A204.1 (cell line): Measurements from ENCODE around the gene THOC3.
"Not testable (repeated sequence)": the region's sequence is repeated elsewhere in the genome, so short reads cannot be mapped to it uniquely, and the experiment has no call there.

Source experiments
- FAIRE-seq: peaks from 2 replicates; lab custom pipeline; 2012; peaks lifted over from hg19 to GRCh38; lab: Jason Lieb, UNC

THOC3 gene

GRCh38 chr5:175940632-175941031 is 27.5 kb downstream of the THOC3 start:
- FAIRE-seq, result not testable (repeated sequence)

- FAIRE-seq, result not testable (repeated sequence)
Measured at GRCh38 chr5:175938489-175938888, 29.6 kb downstream of the THOC3 start.

- not testable (repeated sequence) for FAIRE-seq
Measured at GRCh38 chr5:175928752-175929151, 39.4 kb downstream of the THOC3 start.

DNA sequence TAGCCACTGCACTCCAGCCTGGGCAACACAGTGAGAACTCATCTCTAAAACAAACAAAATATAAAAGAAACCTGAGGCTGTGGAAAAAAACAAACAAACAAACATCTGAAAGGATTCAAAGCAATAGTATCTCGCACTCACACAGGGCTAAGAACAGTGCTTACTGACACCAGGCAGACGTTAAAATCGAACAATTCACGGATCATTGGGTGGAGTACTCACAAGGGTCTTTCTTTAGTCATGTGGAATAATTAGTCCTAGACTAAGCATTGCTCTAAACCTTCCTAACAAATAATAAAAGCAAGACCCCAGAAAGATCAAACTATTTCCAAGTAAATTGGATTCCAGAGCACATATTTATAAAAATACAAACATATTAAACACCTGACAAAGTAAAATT is 43.0 kb downstream of the THOC3 start:
- not testable (repeated sequence) for FAIRE-seq

DNA sequence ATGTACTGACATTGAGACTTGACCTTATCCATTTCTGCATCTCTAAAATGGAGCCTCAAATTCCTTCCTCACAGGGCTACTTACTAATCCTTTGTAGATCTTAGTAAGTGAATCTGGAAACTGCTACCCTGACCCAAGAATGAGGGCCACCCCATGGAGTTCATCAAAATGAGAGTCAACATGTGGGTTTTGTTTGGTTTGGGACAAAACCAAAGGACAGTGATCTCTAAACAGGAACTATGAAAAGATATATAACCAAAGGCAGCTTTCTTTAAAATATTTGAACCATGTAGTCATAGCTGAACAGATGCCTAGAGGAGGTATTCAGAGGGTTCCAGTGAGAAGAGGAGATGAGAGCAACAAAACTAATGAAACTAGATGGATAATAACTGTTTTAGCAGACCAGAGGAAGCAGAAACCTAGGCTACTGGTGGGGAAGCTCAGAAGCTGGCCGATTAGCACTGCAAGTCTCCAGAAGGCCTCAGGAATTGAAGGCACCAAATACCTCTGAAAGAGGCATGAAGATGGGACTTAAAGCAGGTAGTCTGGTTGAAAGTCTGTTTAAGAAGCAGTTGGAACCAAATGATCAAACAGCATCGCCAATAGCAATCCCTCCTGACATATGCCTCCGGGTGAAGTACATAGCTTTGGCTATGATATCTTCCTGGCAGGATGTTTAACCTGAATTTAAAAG is 45.8 kb downstream of the THOC3 start:
- FAIRE-seq, result no peak

GRCh38 chr5:175921061-175921730 is 46.9 kb downstream of the THOC3 start:
- FAIRE-seq, result no peak

GRCh38 chr5:175920231-175920811 is 47.8 kb downstream of the THOC3 start:
- FAIRE-seq, result no peak

GRCh38 chr5:175915066-175916037 is 52.8 kb downstream of the THOC3 start:
- FAIRE-seq, result not testable (repeated sequence)

GRCh38 chr5:175913835-175914672 is 54.1 kb downstream of the THOC3 start:
- not testable (repeated sequence) for FAIRE-seq

DNA sequence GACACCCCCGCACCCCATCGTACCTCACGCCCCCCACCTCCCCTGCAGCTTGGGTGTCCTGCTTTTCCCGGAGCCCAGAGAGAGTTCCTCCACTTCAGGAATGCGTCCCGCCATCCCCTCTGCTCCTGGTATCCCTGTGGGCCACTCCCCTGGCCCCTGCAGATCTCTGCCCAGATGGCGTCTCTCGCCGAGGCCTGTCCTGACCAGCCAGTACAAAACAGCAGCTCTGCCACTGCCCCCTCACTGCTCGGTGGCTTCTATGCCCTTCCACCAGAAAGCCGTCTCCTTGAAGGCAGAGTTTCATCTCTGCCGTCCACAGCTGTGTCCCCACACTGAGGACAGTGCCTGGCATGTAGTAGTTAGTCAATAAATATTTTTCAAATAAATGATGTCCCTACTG is 58.0 kb downstream of the THOC3 start:
- not testable (repeated sequence) for FAIRE-seq
